ENCODE results near the gene GIGYF1. TPM values are rescaled to one million over a fixed set of nuclear protein-coding genes. Genes with fewer than 3 reads are reported as not detected.
A peak's percentile ranks its signal among the peaks of the same experiment; 100 is the strongest.

Gene GIGYF1
- polyA plus RNA-seq, 1 donor from 2014 or later: 28.3 TPM

GRCh38 chr7:100706672-100707311 is 12.7 kb upstream of the GIGYF1 start:
- H3K4me2 ChIP-seq (ENCODE audit: low read length): peak overlapping the region; percentile 58
- H3K36me3 ChIP-seq (ENCODE audit: insufficient read depth, low read length): no peaks in the 10 kb centered on the region
- peak overlapping the region; percentile 87 for H3K4me3 ChIP-seq (ENCODE audit: low read length)
- H3K27me3 ChIP-seq (ENCODE audit: insufficient read depth, low read depth, low read length): no peaks in the 10 kb centered on the region
- H3K9me2 ChIP-seq (ENCODE audit: insufficient read depth, low read length): no peaks in the 10 kb centered on the region
- no peaks in the 10 kb centered on the region for H3K9me3 ChIP-seq (ENCODE audit: low read length)
- no peaks in the 10 kb centered on the region for H3F3A ChIP-seq (ENCODE audit: insufficient read depth, low read length, poor library complexity, severe bottlenecking)
- no peaks in the 10 kb centered on the region for H4K20me1 ChIP-seq (ENCODE audit: insufficient read depth)
- peak overlapping the region; percentile 91 for H3K9ac ChIP-seq (ENCODE audit: low read length)
- H3K79me2 ChIP-seq (replicated peaks; ENCODE audit: insufficient read depth, low read length): peaks cover 14% of the 10 kb centered on the region
- no peak overlapping the region for H3K27ac ChIP-seq (ENCODE audit: low read length)
- H2AFZ ChIP-seq (ENCODE audit: low read depth, low read length): peak overlapping the region; percentile 84
- no peak for TF ChIP-seq POLR2AphosphoS5 (IDR thresholded peaks at IDR 0.05)
- no peak for TF ChIP-seq RAD21 (conservative IDR thresholded peaks at IDR 0.05)
- peak; percentile 6 for TF ChIP-seq TAF1 (IDR thresholded peaks at IDR 0.05; ENCODE audit: low read depth)

DNA sequence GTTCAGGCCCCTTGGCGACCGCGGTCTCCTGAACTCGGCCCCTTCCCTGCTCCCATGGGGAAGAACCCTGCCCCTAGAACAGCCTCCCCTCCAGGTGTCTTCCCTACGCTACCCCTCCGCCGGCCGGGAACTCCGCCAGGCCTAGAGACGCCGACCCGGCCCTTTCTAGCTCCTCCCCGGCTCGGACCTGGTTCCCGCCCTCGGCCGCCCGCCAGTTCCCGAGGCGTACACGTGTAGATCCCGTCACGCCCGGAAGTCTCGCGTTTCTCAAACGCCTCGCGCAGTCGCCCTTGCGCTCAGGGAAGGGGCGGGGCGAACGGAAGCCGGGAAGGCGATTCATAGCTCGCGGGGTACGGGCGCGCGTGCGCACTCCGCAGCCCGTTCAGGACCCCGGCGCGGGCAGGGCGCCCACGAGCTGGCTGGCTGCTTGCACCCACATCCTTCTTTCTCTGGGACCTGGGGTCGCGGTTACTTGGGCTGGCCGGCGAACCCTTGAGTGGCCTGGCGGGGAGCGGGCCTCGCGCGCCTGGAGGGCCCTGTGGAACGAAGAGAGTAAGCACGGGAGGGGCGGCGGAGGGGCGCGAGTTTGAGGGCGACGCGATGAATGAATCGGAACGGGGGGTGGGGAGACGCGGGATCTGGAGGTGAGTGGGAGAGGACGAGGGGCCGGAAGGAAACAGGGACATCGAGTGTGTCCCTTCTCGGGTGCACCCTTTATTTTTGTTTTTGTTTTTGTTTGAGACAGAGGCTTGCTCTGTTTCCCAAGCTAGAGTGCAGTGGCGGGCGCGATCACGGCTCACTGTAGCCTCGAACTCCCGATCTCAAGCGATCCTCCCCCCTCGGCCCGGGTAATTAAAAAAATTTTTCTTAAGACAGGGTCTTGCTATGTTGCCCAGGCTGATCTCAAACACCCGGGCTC is 12.0 kb upstream of the GIGYF1 start, which contains the start of gene POP7:
TSS of gene POP7 (plus strand) at position 369 of the 919 bp plus-strand sequence. CDS start 710 bp downstream, outside the sequence.
- peak within 1 kb of the TSS; percentile 91 for H3K9ac ChIP-seq (ENCODE audit: low read length)

More for the DNA sequence above, 12.0 kb upstream of the GIGYF1 start, which contains the start of gene POP7:
- Histone ChIP-seq H2AFZ (ENCODE audit: low read depth, low read length) (peak within 1 kb of the TSS; percentile 84), H3K79me2 (replicated peaks; ENCODE audit: insufficient read depth, low read length) (peaks cover 14% of the 10 kb centered on the region), H3K9me2 (ENCODE audit: insufficient read depth, low read length) (no peaks in the 10 kb centered on the region), H3F3A (ENCODE audit: insufficient read depth, low read length, poor library complexity, severe bottlenecking) (no peaks in the 10 kb centered on the region), H3K36me3 (ENCODE audit: insufficient read depth, low read length) (no peaks in the 10 kb centered on the region), H3K27ac (ENCODE audit: low read length) (peak within 1 kb of the TSS; percentile 82), H3K9me3 (ENCODE audit: low read length) (no peaks in the 10 kb centered on the region), H3K4me2 (ENCODE audit: low read length) (peak within 1 kb of the TSS; percentile 72), H3K27me3 (ENCODE audit: insufficient read depth, low read depth, low read length) (no peaks in the 10 kb centered on the region), H3K4me3 (ENCODE audit: low read length) (peak within 1 kb of the TSS; percentile 87), H4K20me1 (ENCODE audit: insufficient read depth) (no peaks in the 10 kb centered on the region)
- peak; percentile 92 for TF ChIP-seq MXI1 (conservative IDR thresholded peaks at IDR 0.05; ENCODE audit: poor library complexity, severe bottlenecking)
- peak; percentile 97 for TF ChIP-seq POLR2AphosphoS5 (IDR thresholded peaks at IDR 0.05)
- peak; percentile 39 for TF ChIP-seq TAF1 (IDR thresholded peaks at IDR 0.05; ENCODE audit: low read depth)
- TF ChIP-seq, protein P1, sequence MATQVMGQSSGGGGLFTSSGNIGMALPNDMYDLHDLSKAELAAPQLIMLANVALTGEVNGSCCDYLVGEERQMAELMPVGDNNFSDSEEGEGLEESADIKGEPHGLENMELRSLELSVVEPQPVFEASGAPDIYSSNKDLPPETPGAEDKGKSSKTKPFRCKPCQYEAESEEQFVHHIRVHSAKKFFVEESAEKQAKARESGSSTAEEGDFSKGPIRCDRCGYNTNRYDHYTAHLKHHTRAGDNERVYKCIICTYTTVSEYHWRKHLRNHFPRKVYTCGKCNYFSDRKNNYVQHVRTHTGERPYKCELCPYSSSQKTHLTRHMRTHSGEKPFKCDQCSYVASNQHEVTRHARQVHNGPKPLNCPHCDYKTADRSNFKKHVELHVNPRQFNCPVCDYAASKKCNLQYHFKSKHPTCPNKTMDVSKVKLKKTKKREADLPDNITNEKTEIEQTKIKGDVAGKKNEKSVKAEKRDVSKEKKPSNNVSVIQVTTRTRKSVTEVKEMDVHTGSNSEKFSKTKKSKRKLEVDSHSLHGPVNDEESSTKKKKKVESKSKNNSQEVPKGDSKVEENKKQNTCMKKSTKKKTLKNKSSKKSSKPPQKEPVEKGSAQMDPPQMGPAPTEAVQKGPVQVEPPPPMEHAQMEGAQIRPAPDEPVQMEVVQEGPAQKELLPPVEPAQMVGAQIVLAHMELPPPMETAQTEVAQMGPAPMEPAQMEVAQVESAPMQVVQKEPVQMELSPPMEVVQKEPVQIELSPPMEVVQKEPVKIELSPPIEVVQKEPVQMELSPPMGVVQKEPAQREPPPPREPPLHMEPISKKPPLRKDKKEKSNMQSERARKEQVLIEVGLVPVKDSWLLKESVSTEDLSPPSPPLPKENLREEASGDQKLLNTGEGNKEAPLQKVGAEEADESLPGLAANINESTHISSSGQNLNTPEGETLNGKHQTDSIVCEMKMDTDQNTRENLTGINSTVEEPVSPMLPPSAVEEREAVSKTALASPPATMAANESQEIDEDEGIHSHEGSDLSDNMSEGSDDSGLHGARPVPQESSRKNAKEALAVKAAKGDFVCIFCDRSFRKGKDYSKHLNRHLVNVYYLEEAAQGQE (IDR thresholded peaks at IDR 0.05; ENCODE audit: borderline replicate concordance): peak; percentile 61
- TF ChIP-seq EP300 (conservative IDR thresholded peaks at IDR 0.05; ENCODE audit: poor library complexity, severe bottlenecking): no peak
- TF ChIP-seq, protein P2, sequence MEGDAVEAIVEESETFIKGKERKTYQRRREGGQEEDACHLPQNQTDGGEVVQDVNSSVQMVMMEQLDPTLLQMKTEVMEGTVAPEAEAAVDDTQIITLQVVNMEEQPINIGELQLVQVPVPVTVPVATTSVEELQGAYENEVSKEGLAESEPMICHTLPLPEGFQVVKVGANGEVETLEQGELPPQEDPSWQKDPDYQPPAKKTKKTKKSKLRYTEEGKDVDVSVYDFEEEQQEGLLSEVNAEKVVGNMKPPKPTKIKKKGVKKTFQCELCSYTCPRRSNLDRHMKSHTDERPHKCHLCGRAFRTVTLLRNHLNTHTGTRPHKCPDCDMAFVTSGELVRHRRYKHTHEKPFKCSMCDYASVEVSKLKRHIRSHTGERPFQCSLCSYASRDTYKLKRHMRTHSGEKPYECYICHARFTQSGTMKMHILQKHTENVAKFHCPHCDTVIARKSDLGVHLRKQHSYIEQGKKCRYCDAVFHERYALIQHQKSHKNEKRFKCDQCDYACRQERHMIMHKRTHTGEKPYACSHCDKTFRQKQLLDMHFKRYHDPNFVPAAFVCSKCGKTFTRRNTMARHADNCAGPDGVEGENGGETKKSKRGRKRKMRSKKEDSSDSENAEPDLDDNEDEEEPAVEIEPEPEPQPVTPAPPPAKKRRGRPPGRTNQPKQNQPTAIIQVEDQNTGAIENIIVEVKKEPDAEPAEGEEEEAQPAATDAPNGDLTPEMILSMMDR (IDR thresholded peaks at IDR 0.05; ENCODE audit: poor library complexity, severe bottlenecking): no peak
